LoVo (cell line): ENCODE results near the gene ZNF410.
"Not testable (repeated sequence)": the region's sequence is repeated elsewhere in the genome, so short reads cannot be mapped to it uniquely, and the experiment has no call there.

Experiments
- DNase-seq: peaks from one replicate; pipeline ENCODE4 v3.0.0-alpha.2; 2016; ENCODE audit warnings: low spot score

The ZNF410 gene

GRCh38 chr14:73887694-73888459 is 1.2 kb downstream of the ZNF410 start:
- no peak for DNase-seq

- DNase-seq = no peak
These were observed 1.7 kb downstream of the ZNF410 start for GRCh38 chr14:73888460-73888725.

- no peak for DNase-seq
These were observed 2.3 kb downstream of the ZNF410 start for GRCh38 chr14:73888971-73889370.

GRCh38 chr14:73889376-73889775 is 2.7 kb downstream of the ZNF410 start:
- DNase-seq = no peak

GRCh38 chr14:73894180-73894687 is 7.6 kb downstream of the ZNF410 start:
- not testable (repeated sequence) for DNase-seq

- DNase-seq = no peak
These were observed 9.3 kb downstream of the ZNF410 start for GRCh38 chr14:73895939-73896338.

- DNase-seq = no peak
These were observed 9.9 kb downstream of the ZNF410 start for GRCh38 chr14:73896521-73896920.

- no peak for DNase-seq
These were observed 16.4 kb downstream of the ZNF410 start for GRCh38 chr14:73903028-73903427.

GRCh38 chr14:73909681-73910080 is 23.0 kb downstream of the ZNF410 start:
- no peak for DNase-seq

- no peak for DNase-seq
These were observed 26.6 kb downstream of the ZNF410 start for GRCh38 chr14:73913256-73913655.

- DNase-seq = no peak
These were observed 29.7 kb downstream of the ZNF410 start for GRCh38 chr14:73916324-73916723.

- not testable (repeated sequence) for DNase-seq
These were observed 32.8 kb downstream of the ZNF410 start for GRCh38 chr14:73919457-73919856.

- no peak for DNase-seq
These were observed 37.7 kb downstream of the ZNF410 start for GRCh38 chr14:73924337-73924736.

GRCh38 chr14:73935666-73936065 is 49.0 kb downstream of the ZNF410 start:
- no peak for DNase-seq

GRCh38 chr14:73936548-73936947 is 49.9 kb downstream of the ZNF410 start:
- no peak for DNase-seq

- no peak for DNase-seq
These were observed 50.4 kb downstream of the ZNF410 start for GRCh38 chr14:73937012-73937411.

GRCh38 chr14:73942180-73942579 is 55.5 kb downstream of the ZNF410 start:
- no peak for DNase-seq

GRCh38 chr14:73943083-73943482 is 56.4 kb downstream of the ZNF410 start:
- no peak for DNase-seq

GRCh38 chr14:73944432-73945158 is 57.9 kb downstream of the ZNF410 start:
- no peak for DNase-seq

- DNase-seq = peak; percentile 23
These were observed 58.6 kb downstream of the ZNF410 start for GRCh38 chr14:73945159-73945670.

- peak; percentile 96 for DNase-seq
These were observed 63.4 kb downstream of the ZNF410 start, which contains the start of the genes COQ6 and FAM161B for GRCh38 chr14:73949752-73950734. Gene COQ6 (plus strand): TSS chr14:73950302. CDS start chr14:73950333, 31 bp downstream. Gene FAM161B (minus strand): TSS chr14:73950094. CDS start chr14:73950026, 68 bp downstream.

- DNase-seq = no peak
These were observed 67.1 kb downstream of the ZNF410 start for GRCh38 chr14:73953731-73954130.
